DND-41 (cell line): ENCODE measurements around the gene TMPRSS4.

Experiments
- CTCF ChIP-seq: IDR thresholded peaks from 2 replicates; pipeline ENCODE4 v1.5.1; 2012; ENCODE audit warnings: borderline replicate concordance, low read length, moderate library complexity, mild to moderate bottlenecking; ENCODE audit not compliant: poor library complexity, severe bottlenecking; ENCODE audit errors: extremely low read depth
- EZH2 ChIP-seq: IDR thresholded peaks from 3 replicates; pipeline ENCODE4 v1.6.1; 2012; ENCODE audit warnings: borderline replicate concordance, low read depth, mild to moderate bottlenecking, moderate library complexity, low read length, inconsistent platforms; ENCODE audit not compliant: severe bottlenecking

GRCh38 chr11:118092907-118093571, 16.2 kb downstream of the TMPRSS4 start:
- no peak for TF ChIP-seq CTCF
- no peak for TF ChIP-seq EZH2
